Measurements from ENCODE around the gene CALML5.

CALML5 gene

GRCh38 chr10:5504146-5505072 is 5.0 kb upstream of the CALML5 start:
- H3K4me1 ChIP-seq (ENCODE audit: insufficient read depth, low read length) = peaks cover 3% of the 10 kb centered on the region; the same call in 1 of the 2 replicates

DNA sequence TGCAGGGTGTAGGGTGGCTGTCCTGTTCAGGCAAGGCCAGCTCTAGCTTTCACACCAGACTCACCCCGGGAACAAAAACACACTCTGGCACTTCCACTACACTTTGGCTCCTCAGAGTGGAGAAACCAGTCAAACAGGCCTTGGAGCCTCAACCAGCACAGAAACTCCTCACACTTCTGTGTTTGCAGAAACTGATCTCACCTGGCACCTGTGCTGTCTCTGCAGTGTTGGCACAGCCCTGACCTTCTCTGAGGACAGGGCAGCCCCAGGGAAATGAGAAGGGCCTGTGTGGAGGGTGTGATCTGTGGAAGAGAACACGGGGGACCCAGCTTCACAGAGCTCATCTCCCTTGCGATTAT is 4.1 kb upstream of the CALML5 start:
- H3K4me1 ChIP-seq (ENCODE audit: insufficient read depth, low read length) = peaks cover 3% of the 10 kb centered on the region; the same call in 1 of the 2 replicates
- no peaks in the 10 kb centered on the region for H3K36me3 ChIP-seq (ENCODE audit: insufficient read depth, low read length)
- no peaks in the 10 kb centered on the region for H3K9me3 ChIP-seq (ENCODE audit: control insufficient read depth, insufficient read depth, low read length)
- H3K9ac ChIP-seq (ENCODE audit: low read depth, low read length) = no peak overlapping the region

More at GRCh38 chr10:5504146-5505072, 5.0 kb upstream of the CALML5 start:
- H3K9ac ChIP-seq (ENCODE audit: low read depth, low read length) = no peak overlapping the region
- no peaks in the 10 kb centered on the region for H3K9me3 ChIP-seq (ENCODE audit: control insufficient read depth, insufficient read depth, low read length)
- no peaks in the 10 kb centered on the region for H3K36me3 ChIP-seq (ENCODE audit: insufficient read depth, low read length)

DNA sequence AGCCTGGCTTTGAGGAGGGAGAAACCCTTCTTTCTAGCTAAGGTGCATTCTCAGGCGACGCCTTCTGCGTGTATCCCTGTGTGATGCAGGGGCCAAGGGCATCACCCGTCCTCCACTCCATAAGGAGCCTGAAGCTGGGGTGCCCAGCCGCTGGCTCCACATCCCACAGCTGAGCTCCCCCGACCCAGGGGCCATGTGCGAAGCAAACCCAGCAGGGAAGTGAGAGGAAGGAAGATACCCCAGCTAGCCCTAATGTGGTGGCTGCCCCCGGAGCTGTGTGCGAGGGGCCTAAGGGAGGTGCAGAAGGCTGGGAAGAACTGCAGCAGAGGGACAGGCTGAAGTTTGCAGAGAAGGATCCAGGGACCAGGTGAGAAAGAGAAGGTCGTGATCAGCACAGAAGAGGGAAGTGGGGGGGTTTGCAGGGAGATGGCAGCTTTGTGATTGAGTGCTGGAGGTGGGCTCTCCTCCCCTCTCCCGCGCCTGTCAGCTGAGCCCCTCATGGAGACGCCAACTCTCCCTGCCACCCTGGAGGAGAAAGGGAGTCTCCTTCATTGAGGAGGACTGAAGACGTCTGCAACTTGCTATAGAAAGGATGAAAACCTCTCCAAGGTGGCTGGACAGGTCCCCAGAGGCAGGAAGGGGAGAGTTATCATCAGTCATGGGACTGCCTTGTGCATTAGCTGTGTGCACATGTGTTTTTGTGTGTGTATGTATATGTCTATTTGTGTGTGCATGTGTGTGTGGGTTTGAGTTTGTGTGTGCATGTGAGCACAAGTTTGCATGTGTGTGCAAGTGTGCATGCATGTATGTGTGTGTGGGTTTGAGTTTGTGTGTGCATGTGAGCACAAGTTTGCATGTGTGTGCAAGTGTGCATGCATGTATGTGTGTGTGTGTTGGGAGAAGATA is 3.5 kb upstream of the CALML5 start:
- no peak overlapping the region for H3K9ac ChIP-seq (ENCODE audit: low read depth, low read length)

GRCh38 chr10:5502061-5502521 is 2.7 kb upstream of the CALML5 start:
- Histone ChIP-seq H3K9ac (ENCODE audit: low read depth, low read length) (no peak overlapping the region), H3K9me3 (ENCODE audit: control insufficient read depth, insufficient read depth, low read length) (no peaks in the 10 kb centered on the region), H3K36me3 (ENCODE audit: insufficient read depth, low read length) (no peaks in the 10 kb centered on the region), H3K4me1 (ENCODE audit: insufficient read depth, low read length) (peaks cover 3% of the 10 kb centered on the region; the same call in 1 of the 2 replicates)

More for the DNA sequence above, 3.5 kb upstream of the CALML5 start:
- H3K36me3 ChIP-seq (ENCODE audit: insufficient read depth, low read length) = no peaks in the 10 kb centered on the region
- H3K9me3 ChIP-seq (ENCODE audit: control insufficient read depth, insufficient read depth, low read length) = no peaks in the 10 kb centered on the region
- H3K4me1 ChIP-seq (ENCODE audit: insufficient read depth, low read length) = peaks cover 3% of the 10 kb centered on the region; the same call in 1 of the 2 replicates

DNA sequence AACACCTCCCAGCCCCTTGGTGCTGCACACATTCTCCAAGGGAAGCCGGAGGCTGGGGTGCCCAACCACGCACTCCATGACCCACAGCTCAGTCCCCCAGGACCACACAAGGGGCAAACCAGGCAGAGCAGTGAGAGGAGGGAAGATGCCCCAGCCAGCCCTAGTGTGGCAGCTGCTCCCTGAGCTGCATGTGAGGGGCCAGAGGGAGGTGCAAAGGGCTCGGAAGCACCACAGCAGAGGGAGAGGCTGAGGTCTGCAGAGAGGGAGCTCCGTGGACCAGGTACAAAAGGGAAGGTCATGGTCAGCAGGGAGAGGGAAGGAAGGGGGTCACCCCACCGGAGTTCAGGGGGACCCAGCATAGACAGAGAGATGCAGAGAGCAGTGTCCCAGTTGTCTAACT is 1.5 kb upstream of the CALML5 start:
- no peaks in the 10 kb centered on the region for H3K9me3 ChIP-seq (ENCODE audit: control insufficient read depth, insufficient read depth, low read length)
- no peak overlapping the region for H3K9ac ChIP-seq (ENCODE audit: low read depth, low read length)
- peaks cover 3% of the 10 kb centered on the region; the same call in 1 of the 2 replicates for H3K4me1 ChIP-seq (ENCODE audit: insufficient read depth, low read length)
- no peaks in the 10 kb centered on the region for H3K36me3 ChIP-seq (ENCODE audit: insufficient read depth, low read length)

GRCh38 chr10:5500162-5500670 is 846 bp upstream of the CALML5 start:
- H3K4me1 ChIP-seq (ENCODE audit: insufficient read depth, low read length) = peaks cover 3% of the 10 kb centered on the region; the same call in 1 of the 2 replicates
- no peaks in the 10 kb centered on the region for H3K36me3 ChIP-seq (ENCODE audit: insufficient read depth, low read length)
- no peaks in the 10 kb centered on the region for H3K9me3 ChIP-seq (ENCODE audit: control insufficient read depth, insufficient read depth, low read length)
- H3K9ac ChIP-seq (ENCODE audit: low read depth, low read length) = no peak overlapping the region

DNA sequence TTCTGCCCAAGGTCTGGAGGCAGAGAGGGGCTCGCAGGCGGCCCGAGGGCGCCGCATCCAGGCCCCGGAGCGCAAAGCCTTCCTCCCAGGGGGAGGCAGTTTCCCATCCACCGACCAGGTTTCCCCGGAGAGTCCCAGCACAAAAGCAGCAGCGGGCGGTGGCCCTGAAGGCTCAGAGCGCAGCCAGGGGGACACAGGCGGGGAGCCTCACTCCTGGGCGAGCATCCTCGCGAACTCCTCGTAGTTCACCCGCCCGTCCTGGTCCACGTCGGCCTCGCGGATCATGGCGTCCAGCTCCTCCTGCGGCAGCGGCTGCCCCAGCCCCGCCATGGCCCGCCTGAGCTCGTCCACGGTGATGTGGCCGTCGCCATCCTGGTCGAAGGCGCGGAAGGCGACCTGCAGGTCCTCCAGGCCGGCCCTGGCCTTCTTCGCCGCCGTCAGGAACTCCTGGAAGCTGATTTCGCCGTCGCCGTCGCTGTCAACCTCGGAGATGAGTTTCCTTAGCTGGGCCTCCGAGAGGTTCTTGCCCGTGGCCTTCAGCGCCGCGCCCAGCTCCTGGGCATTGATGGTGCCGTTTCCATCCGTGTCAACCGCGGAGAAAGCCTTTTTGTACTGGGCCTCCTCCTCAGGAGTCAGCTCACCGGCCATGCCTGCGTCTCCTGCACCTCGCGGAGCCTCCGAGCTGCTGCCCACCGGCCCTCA is 428 bp downstream of the CALML5 start:
- peaks cover 3% of the 10 kb centered on the region; the same call in 1 of the 2 replicates for H3K4me1 ChIP-seq (ENCODE audit: insufficient read depth, low read length)
- no peak overlapping the region for H3K9ac ChIP-seq (ENCODE audit: low read depth, low read length)
- no peaks in the 10 kb centered on the region for H3K36me3 ChIP-seq (ENCODE audit: insufficient read depth, low read length)
- no peaks in the 10 kb centered on the region for H3K9me3 ChIP-seq (ENCODE audit: control insufficient read depth, insufficient read depth, low read length)

GRCh38 chr10:5497948-5498730 is 1.2 kb downstream of the CALML5 start:
- H3K9ac ChIP-seq (ENCODE audit: low read depth, low read length) = no peak overlapping the region
- no peaks in the 10 kb centered on the region for H3K9me3 ChIP-seq (ENCODE audit: control insufficient read depth, insufficient read depth, low read length)
- H3K36me3 ChIP-seq (ENCODE audit: insufficient read depth, low read length) = no peaks in the 10 kb centered on the region
- peaks cover 3% of the 10 kb centered on the region; the same call in 1 of the 2 replicates for H3K4me1 ChIP-seq (ENCODE audit: insufficient read depth, low read length)

GRCh38 chr10:5497289-5497688 is 2.1 kb downstream of the CALML5 start:
- H3K9me3 ChIP-seq (ENCODE audit: control insufficient read depth, insufficient read depth, low read length) = peaks cover 1% of the 10 kb centered on the region; the same call in 1 of the 2 replicates
- H3K4me1 ChIP-seq (ENCODE audit: insufficient read depth, low read length) = peaks cover 3% of the 10 kb centered on the region; the same call in 1 of the 2 replicates
- no peak overlapping the region for H3K9ac ChIP-seq (ENCODE audit: low read depth, low read length)
- no peaks in the 10 kb centered on the region for H3K36me3 ChIP-seq (ENCODE audit: insufficient read depth, low read length)

- Histone ChIP-seq H3K9me3 (ENCODE audit: control insufficient read depth, insufficient read depth, low read length) (peaks cover 9% of the 10 kb centered on the region), H3K4me1 (ENCODE audit: insufficient read depth, low read length) (peaks cover 3% of the 10 kb centered on the region; the same call in 1 of the 2 replicates), H3K9ac (ENCODE audit: low read depth, low read length) (no peak overlapping the region), H3K36me3 (ENCODE audit: insufficient read depth, low read length) (no peaks in the 10 kb centered on the region)
These were observed 2.8 kb downstream of the CALML5 start for GRCh38 chr10:5496261-5497250.

DNA sequence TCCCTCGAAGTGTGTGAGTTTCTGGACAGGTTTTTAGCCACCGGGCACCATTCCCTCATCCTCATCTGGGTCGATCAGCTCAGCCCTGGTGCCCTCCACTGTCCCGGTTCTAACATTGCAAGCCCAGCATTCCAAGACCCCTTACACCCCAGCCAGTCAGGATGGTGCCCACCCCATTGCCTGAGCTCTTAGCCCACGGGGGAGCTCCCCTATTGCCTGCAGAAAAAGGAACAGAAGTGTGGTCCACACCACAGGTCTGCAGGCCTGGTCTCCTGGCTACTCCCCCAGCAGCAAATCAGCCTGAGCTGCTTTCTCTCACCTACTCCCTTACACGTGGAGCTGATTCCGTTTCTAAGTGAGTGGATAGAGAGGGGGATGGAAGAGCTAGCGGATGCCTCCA is 4.8 kb downstream of the CALML5 start:
- H3K4me1 ChIP-seq (ENCODE audit: insufficient read depth, low read length) = peaks cover 3% of the 10 kb centered on the region; the same call in 1 of the 2 replicates
- H3K36me3 ChIP-seq (ENCODE audit: insufficient read depth, low read length) = no peaks in the 10 kb centered on the region

DNA sequence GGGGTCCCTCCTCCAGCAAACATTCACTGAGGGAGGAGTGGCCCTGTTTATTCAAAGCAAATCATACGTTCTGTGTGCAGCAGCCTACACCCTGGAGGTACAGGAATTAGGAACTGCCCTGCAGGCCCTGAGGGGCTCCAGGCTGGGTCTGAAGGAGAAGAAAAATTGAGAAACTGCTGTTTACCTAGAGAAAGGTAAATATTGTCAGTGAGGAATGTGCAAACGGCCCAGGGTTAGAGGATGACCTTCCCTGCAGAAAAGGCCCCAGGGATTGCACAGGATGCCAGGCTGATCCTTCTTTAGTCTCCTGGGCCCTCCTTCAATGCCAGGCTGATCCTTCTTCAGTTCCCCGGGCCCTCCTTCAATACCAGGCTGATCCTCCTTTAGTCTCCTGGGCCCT is 5.7 kb downstream of the CALML5 start:
- Histone ChIP-seq H3K9me3 (ENCODE audit: control insufficient read depth, insufficient read depth, low read length) (peaks cover 9% of the 10 kb centered on the region), H3K4me1 (ENCODE audit: insufficient read depth, low read length) (peaks cover 3% of the 10 kb centered on the region; the same call in 1 of the 2 replicates), H3K9ac (ENCODE audit: low read depth, low read length) (no peak overlapping the region), H3K36me3 (ENCODE audit: insufficient read depth, low read length) (no peaks in the 10 kb centered on the region)

More for the DNA sequence above, 4.8 kb downstream of the CALML5 start:
- Histone ChIP-seq H3K9me3 (ENCODE audit: control insufficient read depth, insufficient read depth, low read length) (peaks cover 9% of the 10 kb centered on the region), H3K9ac (ENCODE audit: low read depth, low read length) (no peak overlapping the region)
